Uterus (tissue), 4 donors: Measurements from ENCODE around the gene GCLC. TPM values are rescaled to one million over a fixed set of nuclear protein-coding genes. Genes with fewer than 3 reads are reported as not detected.
"Not testable (repeated sequence)": the region's sequence is repeated elsewhere in the genome, so short reads cannot be mapped to it uniquely, and the experiment has no call there.

ENCODE experiments used
- DNase-seq, 2 donors: peaks; one replicate each; pipeline ENCODE4 v3.0.0-alpha.2; 2019 to 2020
- H3K27ac ChIP-seq, 2 donors: fragments of 200-600 bp; sonication (generic); 1 replicate in 1 of 2; 2 replicates in 1 of 2; pipeline ENCODE4 v1.5.1; 2016 to 2018
- H3K27me3 ChIP-seq, 2 donors: fragments of 200-600 bp; sonication (generic); one replicate each; pipeline ENCODE4 v1.5.1; 2018 to 2019; ENCODE audit warnings: control low read depth in 1 of 2
- H3K36me3 ChIP-seq, 2 donors: fragments of 200-600 bp; sonication (generic); one replicate each; pipeline ENCODE4 v1.5.1; 2019; ENCODE audit warnings: control low read depth in 1 of 2
- H3K4me1 ChIP-seq, 2 donors: fragments of 200-600 bp; sonication (generic); one replicate each; pipeline ENCODE4 v1.5.1; 2018 to 2019; ENCODE audit warnings: control low read depth in 1 of 2
- H3K4me3 ChIP-seq, 2 donors: fragments of 200-600 bp; sonication (generic); 1 replicate in 1 of 2; 2 replicates in 1 of 2; pipeline ENCODE4 v1.5.1; 2018 to 2019; ENCODE audit warnings: mild to moderate bottlenecking in 1 of 2
- H3K9me3 ChIP-seq, 2 donors: fragments of 200-600 bp; sonication (generic); one replicate each; pipeline ENCODE4 v1.5.1; 2019; ENCODE audit warnings: control low read depth in 1 of 2
- POLR2A ChIP-seq, 2 donors: fragments of 450-650 bp; IDR thresholded peaks; one replicate each; pipeline ENCODE4 v1.6.1; 2016; ENCODE audit warnings: antibody characterized with exemption in 2 of 2, mild to moderate bottlenecking in 1 of 2, moderate library complexity in 1 of 2
- intact Hi-C: fragments of 100-400 bp; cut with DNase I; formaldehyde crosslinking; loops from one replicate; pipeline ENCODE4 v1.15.1; 2023; ENCODE audit warnings: low total_unique reads
- total RNA-seq, 4 donors: library from RNA; depleted of rRNA in 3 of 4; stranded (reverse); fragments of >200 nt in 3 of 4; gene quantifications; one replicate each; pipeline versions ENCODE4 v1.1.0 to v1.2.4, GENCODE V29; 2014 to 2023
- TF ChIP-seq, protein P1 (sequence below), 4 experiments: fragments of 200-600 bp in 2 of 4; fragments of 450-650 bp in 2 of 4; sonication (generic) in 2 of 4; IDR thresholded peaks; one replicate each; pipeline ENCODE4 v1.5.1; 2016 to 2019; ENCODE audit warnings: antibody characterized with exemption in 4 of 4, mild to moderate bottlenecking in 2 of 4, moderate library complexity in 1 of 4
- donor health status: DM: yes; HTN: yes; CAD: no.

The GCLC gene
- total RNA-seq, 4 donors from 2014 or later: 20.0 to 41.0 (median 32.7) TPM

- Histone ChIP-seq H3K4me1 (no peaks in the 10 kb centered on the region), H3K4me3 (no peak overlapping the region), H3K9me3 (no peaks in the 10 kb centered on the region), H3K27ac (no peak overlapping the region), H3K36me3 (no peaks in the 10 kb centered on the region), H3K27me3 (no peaks in the 10 kb centered on the region)
- TF ChIP-seq, protein P1, sequence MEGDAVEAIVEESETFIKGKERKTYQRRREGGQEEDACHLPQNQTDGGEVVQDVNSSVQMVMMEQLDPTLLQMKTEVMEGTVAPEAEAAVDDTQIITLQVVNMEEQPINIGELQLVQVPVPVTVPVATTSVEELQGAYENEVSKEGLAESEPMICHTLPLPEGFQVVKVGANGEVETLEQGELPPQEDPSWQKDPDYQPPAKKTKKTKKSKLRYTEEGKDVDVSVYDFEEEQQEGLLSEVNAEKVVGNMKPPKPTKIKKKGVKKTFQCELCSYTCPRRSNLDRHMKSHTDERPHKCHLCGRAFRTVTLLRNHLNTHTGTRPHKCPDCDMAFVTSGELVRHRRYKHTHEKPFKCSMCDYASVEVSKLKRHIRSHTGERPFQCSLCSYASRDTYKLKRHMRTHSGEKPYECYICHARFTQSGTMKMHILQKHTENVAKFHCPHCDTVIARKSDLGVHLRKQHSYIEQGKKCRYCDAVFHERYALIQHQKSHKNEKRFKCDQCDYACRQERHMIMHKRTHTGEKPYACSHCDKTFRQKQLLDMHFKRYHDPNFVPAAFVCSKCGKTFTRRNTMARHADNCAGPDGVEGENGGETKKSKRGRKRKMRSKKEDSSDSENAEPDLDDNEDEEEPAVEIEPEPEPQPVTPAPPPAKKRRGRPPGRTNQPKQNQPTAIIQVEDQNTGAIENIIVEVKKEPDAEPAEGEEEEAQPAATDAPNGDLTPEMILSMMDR (IDR thresholded peaks at IDR 0.05): no peak
- TF ChIP-seq POLR2A (IDR thresholded peaks at IDR 0.05): no peak
- no peak for DNase-seq
- intact Hi-C loops: no loop called here
These were observed 12.2 kb upstream of the GCLC start for GRCh38 chr6:53556986-53557715.

- DNase-seq, H3K27ac ChIP-seq, H3K4me3 ChIP-seq, H3K4me1 ChIP-seq, intact Hi-C loops, H3K36me3 ChIP-seq, H3K27me3 ChIP-seq, H3K9me3 ChIP-seq: not testable (repeated sequence)
These were observed 8.7 kb upstream of the GCLC start for GRCh38 chr6:53553600-53553999.

- intact Hi-C loops, H3K36me3 ChIP-seq, H3K4me1 ChIP-seq, DNase-seq, H3K27ac ChIP-seq, H3K4me3 ChIP-seq, H3K27me3 ChIP-seq, H3K9me3 ChIP-seq: not testable (repeated sequence)
These were observed 6.8 kb upstream of the GCLC start for GRCh38 chr6:53551681-53552080.

GRCh38 chr6:53547811-53548496 lies 3.1 kb upstream of the GCLC start:
- peak; percentile 56 to 86 for TF ChIP-seq POLR2A (IDR thresholded peaks at IDR 0.05)
- TF ChIP-seq, protein P1 (IDR thresholded peaks at IDR 0.05): peak in 2 of 4 experiments; percentile 47
- H3K36me3 ChIP-seq: no peaks in the 10 kb centered on the region
- H3K4me1 ChIP-seq: no peaks in the 10 kb centered on the region
- DNase-seq: peak; percentile 97
- H3K4me3 ChIP-seq: peak overlapping the region; percentile 55 to 69
- no peaks in the 10 kb centered on the region for H3K27me3 ChIP-seq
- H3K27ac ChIP-seq: peak overlapping the region; percentile 89 to 96
- H3K9me3 ChIP-seq: no peaks in the 10 kb centered on the region
- intact Hi-C loops: loop anchor here (10.0 kb wide), 1 partner anchor 247 kb away; the partner anchor contains the start of gene LRRC1

DNA sequence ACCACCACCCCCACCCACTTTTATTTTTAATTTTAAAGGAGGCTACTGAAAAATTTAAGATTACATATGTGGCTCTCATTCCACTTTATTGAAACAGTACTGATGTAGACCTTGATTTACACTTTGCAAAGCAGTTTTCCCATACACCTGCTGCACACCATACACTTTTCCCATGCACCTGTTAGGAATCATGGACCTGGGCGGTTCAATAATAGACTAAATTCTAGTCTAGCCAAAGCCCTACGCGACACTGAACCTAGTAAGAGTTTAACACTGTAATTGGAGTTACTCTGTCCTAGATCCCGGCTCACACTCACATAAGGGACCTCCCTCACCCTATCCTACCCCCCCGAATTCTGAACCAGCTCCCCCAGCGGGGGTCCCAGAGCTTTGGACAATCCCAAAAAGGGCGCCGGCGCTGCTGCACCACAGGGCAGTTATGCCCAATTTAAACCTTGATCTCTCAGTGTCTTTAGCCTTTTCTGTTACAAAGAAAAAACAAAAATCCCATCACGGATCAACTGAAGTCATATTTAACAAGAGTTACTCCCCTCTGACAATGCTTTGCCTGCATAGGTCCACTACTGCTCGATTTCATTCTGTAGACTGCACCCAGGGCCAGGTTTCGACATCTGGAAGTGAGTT lies 2.4 kb upstream of the GCLC start:
- DNase-seq: no peak
- intact Hi-C loops: loop anchor here (10.0 kb wide), 1 partner anchor 248 kb away; the partner anchor contains the start of gene LRRC1
- Histone ChIP-seq H3K36me3 (no peaks in the 10 kb centered on the region), H3K9me3 (no peaks in the 10 kb centered on the region), H3K4me3 (peak overlapping the region; percentile 55 to 69), H3K27me3 (no peaks in the 10 kb centered on the region), H3K27ac (peak overlapping the region; percentile 89 to 96), H3K4me1 (no peaks in the 10 kb centered on the region)
- TF ChIP-seq POLR2A (IDR thresholded peaks at IDR 0.05): no peak
- TF ChIP-seq, protein P1 (IDR thresholded peaks at IDR 0.05): no peak

DNA sequence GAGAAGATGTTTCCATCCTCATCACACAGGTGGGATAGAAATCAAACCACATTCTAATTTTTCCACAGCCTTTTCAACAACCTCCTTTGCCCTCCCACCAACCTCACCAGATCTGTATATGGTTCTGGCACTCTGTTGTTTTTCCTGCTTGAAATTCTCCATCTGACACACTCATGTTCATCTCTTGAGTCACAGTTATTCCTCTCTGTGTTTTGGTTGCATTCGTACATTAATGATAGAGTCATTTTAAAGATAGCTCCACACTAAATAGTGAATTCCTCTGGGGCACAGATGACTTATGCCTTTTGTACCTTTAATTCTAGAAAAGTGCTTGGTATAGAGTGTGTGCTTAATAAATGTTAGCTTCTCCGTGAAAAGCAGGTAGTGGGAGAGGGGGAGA lies 1.4 kb upstream of the GCLC start:
- Histone ChIP-seq H3K4me1 (no peaks in the 10 kb centered on the region), H3K4me3 (no peak overlapping the region), H3K9me3 (no peaks in the 10 kb centered on the region), H3K27ac (no peak overlapping the region), H3K27me3 (no peaks in the 10 kb centered on the region), H3K36me3 (no peaks in the 10 kb centered on the region)
- DNase-seq: no peak
- intact Hi-C loops: loop anchor here (10.0 kb wide), 1 partner anchor 249 kb away; the partner anchor contains the start of gene LRRC1
- TF ChIP-seq, protein P1 (IDR thresholded peaks at IDR 0.05): no peak
- no peak for TF ChIP-seq POLR2A (IDR thresholded peaks at IDR 0.05)
